SK-N-SH treated with all-trans-retinoic acid at 6 μM for 48 hours (cell line): ENCODE results near the gene EMILIN2.

ENCODE experiments used
- ATAC-seq: fragments of 200-7000 bp; cut with Tn5 transposase; 3 replicates; pipeline ENCODE4 v1.9.1; 2020; ENCODE audit warnings: mild to moderate bottlenecking, moderate library complexity
- ARNTL ChIP-seq: fragments of 450-650 bp; formaldehyde crosslinking; IDR thresholded peaks from 2 replicates; pipeline ENCODE4 v1.5.0; 2020; ENCODE audit warnings: low read depth, mild to moderate bottlenecking, moderate library complexity, borderline replicate concordance
- BACH2 ChIP-seq: fragments of 250-450 bp; sonication (Bioruptor Pico); IDR thresholded peaks from 2 replicates; pipeline ENCODE4 v1.9.0; 2021; ENCODE audit warnings: mild to moderate bottlenecking, borderline replicate concordance
- CREB5 ChIP-seq: fragments of 250-450 bp; sonication (Bioruptor Pico); IDR thresholded peaks from 2 replicates; pipeline ENCODE4 v1.5.1; 2020; ENCODE audit warnings: low read depth, mild to moderate bottlenecking, moderate library complexity
- CSDC2 ChIP-seq: fragments of 250-450 bp; sonication (Bioruptor Pico); IDR thresholded peaks from 2 replicates; pipeline ENCODE4 v1.5.0; 2020; ENCODE audit warnings: mild to moderate bottlenecking, moderate library complexity
- CSRNP3 ChIP-seq: fragments of 250-450 bp; sonication (Bioruptor Pico); IDR thresholded peaks from 2 replicates; pipeline ENCODE4 v1.5.1; 2021; ENCODE audit warnings: mild to moderate bottlenecking, moderate library complexity
- ESRRG ChIP-seq: fragments of 250-450 bp; sonication (Bioruptor Pico); IDR thresholded peaks from 2 replicates; pipeline ENCODE4 v1.6.1; 2021; ENCODE audit warnings: mild to moderate bottlenecking
- GLIS3 ChIP-seq: fragments of 250-450 bp; sonication (Bioruptor Pico); IDR thresholded peaks from 2 replicates; pipeline ENCODE4 v1.5.0; 2020; ENCODE audit warnings: mild to moderate bottlenecking, moderate library complexity
- ISL1 ChIP-seq: fragments of 250-450 bp; sonication (Bioruptor Pico); IDR thresholded peaks from 2 replicates; pipeline ENCODE4 v2.1.2; 2022; ENCODE audit warnings: mild to moderate bottlenecking, moderate library complexity
- OSR1 ChIP-seq: fragments of 250-450 bp; sonication (Bioruptor Pico); IDR thresholded peaks from 2 replicates; pipeline ENCODE4 v1.8.0; 2022; ENCODE audit warnings: moderate library complexity, mild to moderate bottlenecking, inconsistent platforms
- PATZ1 ChIP-seq: fragments of 250-450 bp; sonication (Bioruptor Pico); IDR thresholded peaks from 2 replicates; pipeline ENCODE4 v1.8.0; 2020; ENCODE audit warnings: mild to moderate bottlenecking, moderate library complexity, borderline replicate concordance
- POU6F1 ChIP-seq: fragments of 250-450 bp; sonication (Bioruptor Pico); IDR thresholded peaks from 2 replicates; pipeline ENCODE4 v1.8.0; 2021; ENCODE audit warnings: low read depth, mild to moderate bottlenecking, moderate library complexity, borderline replicate concordance
- PPARA ChIP-seq: fragments of 250-450 bp; sonication (Bioruptor Pico); IDR thresholded peaks from 2 replicates; pipeline ENCODE4 v1.5.0; 2020; ENCODE audit warnings: mild to moderate bottlenecking, borderline replicate concordance
- RARB ChIP-seq: fragments of 250-450 bp; sonication (Bioruptor Pico); IDR thresholded peaks from 2 replicates; pipeline ENCODE4 v1.8.0; 2021; ENCODE audit warnings: mild to moderate bottlenecking, moderate library complexity
- TCF4 ChIP-seq: fragments of 250-450 bp; sonication (Bioruptor Pico); IDR thresholded peaks from 2 replicates; pipeline ENCODE4 v1.8.0; 2021; ENCODE audit warnings: mild to moderate bottlenecking, moderate library complexity, borderline replicate concordance
- TSHZ2 ChIP-seq: fragments of 250-450 bp; sonication (Bioruptor Pico); IDR thresholded peaks from 2 replicates; pipeline ENCODE4 v1.5.0; 2020; ENCODE audit warnings: mild to moderate bottlenecking, moderate library complexity
- ZFP3 ChIP-seq: fragments of 250-450 bp; sonication (Bioruptor Pico); IDR thresholded peaks from 2 replicates; pipeline ENCODE4 v1.5.0; 2020; ENCODE audit warnings: mild to moderate bottlenecking, moderate library complexity
- ZNF70 ChIP-seq: fragments of 450-650 bp; formaldehyde crosslinking; IDR thresholded peaks from 2 replicates; pipeline ENCODE4 v1.5.0; 2020; ENCODE audit warnings: mild to moderate bottlenecking, moderate library complexity

EMILIN2 gene

GRCh38 chr18:2958819-2959298, 112.1 kb downstream of the EMILIN2 start:
- TF ChIP-seq TCF4 (CRISPR knock-in tag) (no peak), RARB (CRISPR knock-in tag) (no peak), ISL1 (no peak), PATZ1 (CRISPR knock-in tag) (no peak), CSDC2 (no peak), PPARA (CRISPR knock-in tag) (no peak), ZFP3 (no peak), CREB5 (no peak), ARNTL (CRISPR knock-in tag) (no peak), TSHZ2 (CRISPR knock-in tag) (no peak), GLIS3 (no peak), BACH2 (no peak)
- no peak for ATAC-seq

GRCh38 chr18:2959341-2959740, 112.5 kb downstream of the EMILIN2 start:
- no peak for ATAC-seq
- no peak for TF ChIP-seq RARB (CRISPR knock-in tag)
- no peak for TF ChIP-seq ZNF70 (CRISPR knock-in tag)
- no peak for TF ChIP-seq ZFP3
- TF ChIP-seq PATZ1 (CRISPR knock-in tag): no peak
- TF ChIP-seq TSHZ2 (CRISPR knock-in tag): no peak
- TF ChIP-seq BACH2: no peak
- TF ChIP-seq CREB5: no peak
- TF ChIP-seq CSRNP3 (CRISPR knock-in tag): no peak
- no peak for TF ChIP-seq POU6F1 (CRISPR knock-in tag)
- TF ChIP-seq ESRRG (CRISPR knock-in tag): no peak
- TF ChIP-seq OSR1 (CRISPR knock-in tag): no peak
- TF ChIP-seq, all 23 proteins: peak for 0
